ENCODE data around the gene APBB3.

The APBB3 gene

GRCh38 chr5:140550147-140551079, 14.0 kb downstream of the APBB3 start:
- no peak for DNase-seq

GRCh38 chr5:140549237-140550144, 14.9 kb downstream of the APBB3 start:
- no peak for DNase-seq

DNA sequence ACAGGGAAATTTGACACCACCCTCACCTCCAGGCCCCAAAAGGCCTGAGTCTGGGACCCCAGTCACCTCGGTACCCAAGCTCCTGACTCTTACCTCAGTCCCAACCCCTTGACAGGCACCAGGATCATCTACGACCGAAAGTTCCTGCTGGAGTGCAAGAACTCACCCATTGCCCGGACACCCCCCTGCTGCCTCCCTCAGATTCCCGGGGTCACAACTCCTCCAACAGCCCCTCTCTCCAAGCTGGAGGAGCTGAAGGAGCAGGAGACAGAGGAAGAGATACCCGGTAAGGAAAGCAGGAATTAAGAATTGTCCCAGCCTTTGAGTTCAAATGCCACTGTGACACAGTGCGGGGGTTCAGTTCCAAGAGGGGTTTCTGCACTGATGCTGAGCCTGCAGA, 15.6 kb downstream of the APBB3 start:
- no peak for DNase-seq

DNA sequence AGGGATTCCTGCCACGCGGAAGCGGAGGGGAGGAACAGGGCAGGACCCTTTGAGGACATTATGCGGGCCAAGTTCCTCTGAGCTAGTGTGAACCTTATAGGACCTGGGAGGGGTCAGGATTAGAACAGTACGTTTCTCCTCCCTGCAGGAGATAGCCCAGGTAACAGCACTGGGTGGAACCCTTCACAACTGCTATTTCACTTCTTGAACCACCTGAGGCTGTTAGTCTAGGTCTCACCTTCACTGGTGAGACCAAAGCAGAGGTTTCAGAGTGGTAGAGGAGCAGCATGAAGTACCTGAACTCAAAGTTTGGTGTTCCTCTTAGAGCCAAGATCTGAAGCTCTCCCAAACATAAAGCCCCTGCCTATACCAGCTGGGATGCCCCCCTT, 16.1 kb downstream of the APBB3 start:
- no peak for DNase-seq

- DNase-seq = peak; percentile 90
Measured at GRCh38 chr5:140547508-140548299, 16.7 kb downstream of the APBB3 start, which contains the start of gene EIF4EBP3. Gene EIF4EBP3 (plus strand): TSS chr5:140547662. CDS start chr5:140547738, 76 bp downstream.

- no peak for DNase-seq
Measured at GRCh38 chr5:140546851-140547507, 17.4 kb downstream of the APBB3 start.

DNA sequence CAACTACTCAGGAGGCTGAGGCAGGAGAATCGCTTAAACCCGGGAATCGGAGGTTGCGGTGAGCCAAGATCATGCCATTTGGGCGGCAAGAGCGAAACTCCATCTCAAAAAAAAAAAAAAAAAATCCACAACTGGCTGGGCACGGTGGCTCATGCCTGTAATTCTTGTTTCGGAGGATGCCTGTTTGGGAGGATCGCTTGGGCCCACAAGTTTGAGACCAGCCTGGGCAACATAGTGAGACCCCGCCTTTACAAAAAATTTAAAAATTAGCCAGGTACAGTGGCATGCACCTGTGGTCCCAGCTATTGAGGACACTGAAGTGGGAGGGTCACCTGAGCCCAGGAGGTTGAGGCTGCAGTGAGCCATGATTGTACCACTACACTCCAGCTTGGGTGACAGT, 18.8 kb downstream of the APBB3 start:
- no peak for DNase-seq

DNA sequence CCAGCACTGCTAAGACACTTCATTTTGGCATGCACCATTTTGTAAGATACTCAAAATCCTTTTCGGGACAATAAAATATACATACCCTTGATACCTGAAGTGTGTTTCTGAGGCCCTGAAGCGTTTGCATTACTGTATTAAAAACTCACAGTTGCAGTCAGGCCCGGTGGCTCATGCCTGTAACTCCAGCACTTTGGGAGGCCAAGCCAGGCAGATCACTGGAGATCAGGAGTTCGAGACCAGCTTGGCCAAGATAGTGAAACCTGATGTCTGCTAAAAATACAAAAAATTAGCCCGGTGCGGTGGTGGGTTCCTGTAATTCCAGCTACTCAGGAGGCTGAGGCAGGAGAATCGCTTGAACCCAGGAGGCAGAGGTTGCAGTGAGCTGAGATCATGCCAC, 19.4 kb downstream of the APBB3 start:
- no peak for DNase-seq

- no peak for DNase-seq
Measured at GRCh38 chr5:140542972-140543371, 21.4 kb downstream of the APBB3 start.

DNA sequence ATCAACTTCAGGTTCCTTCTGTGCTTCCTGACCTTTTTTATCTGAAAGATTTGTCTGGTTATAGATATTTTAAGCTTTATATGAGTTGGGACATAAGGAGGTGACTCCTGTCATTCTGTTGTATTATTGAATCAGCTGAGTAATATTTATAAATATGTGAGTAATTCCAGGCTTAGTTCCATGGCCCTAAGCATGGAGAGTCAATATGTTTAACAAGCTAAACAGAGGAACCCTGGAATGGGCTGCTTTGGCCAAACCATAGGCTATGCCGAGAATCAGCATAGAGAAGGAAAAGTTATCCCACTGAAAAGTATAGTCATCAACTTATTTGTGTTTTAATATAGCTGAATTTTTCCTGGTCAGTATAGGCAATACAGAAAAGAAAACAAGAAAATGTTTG, 24.2 kb downstream of the APBB3 start:
- DNase-seq = no peak

DNA sequence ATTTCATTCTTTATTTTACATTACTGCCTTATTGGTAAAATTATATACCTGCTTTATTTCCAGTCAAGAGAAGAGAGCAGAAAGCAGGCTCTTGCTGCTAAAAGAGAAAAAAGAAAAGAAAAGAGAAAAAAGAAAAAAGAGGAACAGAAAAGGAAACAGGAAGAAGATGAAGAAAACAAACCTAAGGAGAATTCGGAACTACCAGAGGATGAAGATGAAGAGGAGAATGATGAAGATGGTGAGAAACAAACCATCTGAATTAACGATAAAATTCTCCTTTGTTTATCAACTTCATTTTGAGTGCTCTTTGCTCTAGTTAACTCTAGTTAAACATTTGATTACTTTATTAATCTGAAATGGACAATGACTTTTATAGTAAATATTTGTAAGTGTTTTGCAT, 40.4 kb downstream of the APBB3 start:
- DNase-seq = no peak

DNA sequence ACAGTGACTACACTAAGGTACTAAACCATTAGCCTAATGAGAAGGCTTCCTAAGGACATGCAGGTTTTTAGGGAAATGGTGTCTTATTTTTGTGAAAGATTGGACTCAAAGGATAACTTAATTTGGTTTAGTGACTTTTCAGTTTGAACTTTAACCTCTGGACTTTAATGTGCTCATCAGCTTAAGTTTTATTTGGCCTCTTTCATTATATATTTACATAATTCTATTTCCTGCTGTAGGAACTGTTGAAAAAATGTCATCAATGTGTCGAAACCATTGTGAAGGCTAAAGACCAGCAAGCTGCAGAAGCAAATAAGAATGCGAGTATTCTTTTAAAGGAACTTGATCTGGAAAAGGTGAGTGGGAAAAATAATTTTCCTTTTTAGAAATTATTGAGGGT, 51.3 kb downstream of the APBB3 start:
- DNase-seq = no peak

DNA sequence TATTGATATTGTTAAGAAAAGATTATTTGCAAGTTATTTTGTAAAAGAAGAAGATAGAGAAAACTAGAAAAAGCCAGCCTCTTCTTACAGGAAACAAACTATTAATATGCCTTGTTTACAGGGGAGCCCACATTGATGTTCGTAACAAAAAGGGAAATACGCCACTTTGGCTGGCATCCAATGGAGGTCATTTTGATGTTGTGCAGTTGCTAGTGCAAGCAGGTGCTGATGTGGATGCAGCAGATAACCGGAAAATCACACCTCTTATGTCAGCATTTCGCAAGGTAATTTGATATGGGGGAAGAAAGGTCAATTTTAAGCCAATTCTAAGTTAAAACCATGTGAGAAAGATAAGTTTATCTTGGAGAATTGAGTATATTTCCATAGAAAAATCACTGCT, 54.5 kb downstream of the APBB3 start:
- DNase-seq = peak; percentile 8

Data from COR-L47 (cell line).